ENCODE data around the gene GJB3. TPM values are rescaled to one million over a fixed set of nuclear protein-coding genes. Genes with fewer than 3 reads are reported as not detected.

GJB3 gene
- total and polyA plus RNA-seq, 4 donors = 0.21 to 1.0 (median 0.42) TPM; not detected in 1

DNA sequence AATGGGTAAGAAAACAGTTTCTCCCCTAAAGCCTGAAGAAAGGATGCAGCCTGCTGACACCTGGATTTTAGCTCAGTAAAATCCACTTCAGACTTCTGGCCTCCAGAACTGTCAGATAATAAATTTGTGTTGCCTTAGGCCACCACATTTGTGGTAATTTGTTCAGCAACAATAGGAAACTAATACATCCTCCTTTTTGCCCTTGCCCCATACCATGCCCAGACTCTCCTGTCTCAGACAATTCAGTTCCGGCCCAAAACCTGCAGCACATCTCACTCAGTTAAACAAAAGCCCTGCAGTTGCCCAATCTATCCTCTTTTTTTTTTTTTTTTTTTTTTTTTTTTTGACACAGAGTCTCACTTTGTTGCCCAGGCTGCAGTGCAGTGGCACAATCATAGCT lies 52.7 kb downstream of the GJB3 start:
- Histone ChIP-seq H3K9me3 (ENCODE audit: control insufficient read depth, low read length) (no peaks in the 10 kb centered on the region), H3K36me3 (ENCODE audit: control insufficient read depth in 1 of 2, insufficient read depth in 2 of 2, low read length in 1 of 2) (no peaks in the 10 kb centered on the region), H3K27ac (ENCODE audit: low read depth in 1 of 2, low read length in 2 of 2) (no peak overlapping the region), H3K4me3 (ENCODE audit: low read length in 2 of 2) (no peak overlapping the region), H3K4me1 (ENCODE audit: control insufficient read depth in 1 of 2, insufficient read depth in 2 of 2, low read length in 2 of 2) (peaks cover 2 to 4% of the 10 kb centered on the region in 2 donors), H3K27me3 (ENCODE audit: control insufficient read depth in 1 of 2, insufficient read depth in 2 of 2, low read length in 1 of 2) (no peaks in the 10 kb centered on the region)
- no peak for ATAC-seq (ENCODE audit: low FRiP score)
- intact Hi-C loops (cut with DNase I) = no loop called here
- no peak for DNase-seq
- 81 to 82% methylated on average over 1 of the region's 1 CpG for WGBS, 2 donors

Other genes with a start within 250 kb of the GJB3 start
- not detected for gene GJB5, start 26.2 kb upstream of the GJB3 start, total RNA-seq
- gene GJB5, start 26.2 kb upstream of the GJB3 start, polyA plus RNA-seq = not detected
- gene GJB4, start 21.5 kb upstream of the GJB3 start, total RNA-seq = not detected
- gene GJB4, start 21.5 kb upstream of the GJB3 start, polyA plus RNA-seq = not detected
- 10 to 100 TPM; 45.4 to 49.2 TPM for gene GJA4, start 11.8 kb downstream of the GJB3 start, total RNA-seq
- 10 to 100 TPM; 21.0 to 72.2 TPM for gene GJA4, start 11.8 kb downstream of the GJB3 start, polyA plus RNA-seq
- gene SMIM12, start 78.5 kb downstream of the GJB3 start, total RNA-seq = 10 to 100 TPM; 38.1 to 58.8 TPM
- 10 to 100 TPM; 38.6 to 46.3 TPM for gene SMIM12, start 78.5 kb downstream of the GJB3 start, polyA plus RNA-seq
- gene DLGAP3, start 148.4 kb downstream of the GJB3 start, total RNA-seq = under 1 TPM; 0.19 to 0.36 TPM
- gene DLGAP3, start 148.4 kb downstream of the GJB3 start, polyA plus RNA-seq = under 1 TPM in 1 of 2 donors, not detected in 1; 0.10 TPM
- gene TMEM35B, start 204.1 kb downstream of the GJB3 start, total RNA-seq = 10 to 100 TPM; 25.7 to 40.1 TPM
- gene TMEM35B, start 204.1 kb downstream of the GJB3 start, polyA plus RNA-seq = 10 to 100 TPM; 32.2 to 53.1 TPM

All from aorta (tissue), 5 donors.